ENCODE measurements around the gene LAMTOR1. TPM values are rescaled to one million over a fixed set of nuclear protein-coding genes. Genes with fewer than 3 reads are reported as not detected.
A peak's percentile ranks its signal among the peaks of the same experiment; 100 is the strongest.

LAMTOR1 gene
- total RNA-seq, 1 experiment from 2014 or later: 96.3 TPM

GRCh38 chr11:72102631-72102945 is 509 bp downstream of the LAMTOR1 start:
- Histone ChIP-seq H3K14ac (ENCODE audit: insufficient read depth, low read length) (peak overlapping the region; percentile 80; the same call in 1 of the 2 replicates), H3K18ac (ENCODE audit: insufficient read length, low read depth, low read length) (peak overlapping the region; percentile 75), H2BK5ac (ENCODE audit: insufficient read length, low read length) (no peak overlapping the region), H2AFZ (ENCODE audit: low read length) (no peak overlapping the region), H3K79me2 (ENCODE audit: insufficient read depth, low read length) (peaks cover 14% of the 10 kb centered on the region; the same call in 1 of the 2 replicates), H3K79me1 (ENCODE audit: insufficient read depth, low read depth, low read length, poor library complexity, severe bottlenecking) (peaks cover 3% of the 10 kb centered on the region), H2AK5ac (ENCODE audit: insufficient read length, low read length) (no peak overlapping the region), H3K9ac (ENCODE audit: extremely low read depth, insufficient read length, low read length) (peak overlapping the region; percentile 97), H3K9me3 (ENCODE audit: control insufficient read depth, low read depth, low read length) (no peaks in the 10 kb centered on the region), H4K5ac (ENCODE audit: insufficient read length, low read depth, low read length) (no peak overlapping the region), H2BK20ac (ENCODE audit: low read depth, low read length, poor library complexity, severe bottlenecking) (no peak overlapping the region), H3K4ac (ENCODE audit: low read depth, low read length) (peak overlapping the region; percentile 21; the same call in 1 of the 2 replicates), H2BK12ac (ENCODE audit: insufficient read length, low read depth, low read length) (no peak overlapping the region), H2BK120ac (ENCODE audit: low read depth, low read length, poor library complexity, severe bottlenecking) (no peak overlapping the region), H4K8ac (replicated peaks; ENCODE audit: insufficient read length, low read depth, low read length) (no peak overlapping the region), H3K56ac (ENCODE audit: insufficient read length, low read depth, low read length) (no peak overlapping the region), H3K27ac (ENCODE audit: insufficient read length, low read depth, low read length) (peak overlapping the region; percentile 34), H3K4me1 (ENCODE audit: insufficient read depth, low read length) (no peaks in the 10 kb centered on the region; the same call in 1 of the 2 replicates), H4K20me1 (ENCODE audit: control insufficient read depth, insufficient read depth, insufficient read length) (peaks cover 2% of the 10 kb centered on the region), H3K23ac (ENCODE audit: insufficient read length, low read depth, low read length) (no peak overlapping the region), H3T11ph (ENCODE audit: low read length) (no peak overlapping the region), H2BK15ac (ENCODE audit: low read depth, low read length) (no peak overlapping the region), H4K91ac (ENCODE audit: insufficient read length, low read depth, low read length) (no peak overlapping the region), H3K4me2 (ENCODE audit: insufficient read depth, insufficient read length, low read length) (peak overlapping the region; percentile 78), H3K27me3 (ENCODE audit: insufficient read depth, low read length) (no peaks in the 10 kb centered on the region), H3K23me2 (ENCODE audit: insufficient read length, low read depth, low read length, poor library complexity, severe bottlenecking) (peaks cover 7% of the 10 kb centered on the region)
- Mint-ChIP-seq H3K27me3 (ENCODE audit: low read depth) (no peaks in the 10 kb centered on the region), H3K4me1 (peaks cover 24 to 30% of the 10 kb centered on the region in 2 experiments), H3K27ac (peak overlapping the region; percentile 91 to 99 (median 94)), H3K4me3 (peak overlapping the region; percentile 93), H3K9me3 (no peaks in the 10 kb centered on the region), H3K36me3 (ENCODE audit: insufficient read depth in 1 of 3, low read depth in 3 of 3) (peaks cover 15 to 46% (median 33%) of the 10 kb centered on the region in 3 experiments)
- no CpG with 5 or more reads among the region's 9 CpGs for WGBS (ENCODE audit: extremely low coverage, insufficient read length, low lambda C conversion rate)
- no peak for TF ChIP-seq CTCF (conservative IDR thresholded peaks at IDR 0.05)
- DNase-seq: no peak

All from H9 (cell line).